K562 (cell line): Measurements from ENCODE around the gene SUMF1. TPM values are rescaled to one million over a fixed set of nuclear protein-coding genes. Genes with fewer than 3 reads are reported as not detected.

ENCODE experiments used
- ATF4 ChIP-seq: fragments of 450-650 bp; formaldehyde crosslinking; IDR thresholded peaks from 2 replicates; pipeline ENCODE4 v1.4.0; 2022; ENCODE audit warnings: mild to moderate bottlenecking, moderate library complexity
- CBFA2T2 ChIP-seq: fragments of 450-650 bp; conservative IDR thresholded peaks from 2 replicates; pipeline ENCODE4 v1.6.1; 2017; ENCODE audit warnings: mild to moderate bottlenecking
- DLX4 ChIP-seq: fragments of 250-450 bp; sonication (Bioruptor Pico); IDR thresholded peaks from 2 replicates; pipeline ENCODE4 v1.6.1; 2021; ENCODE audit warnings: mild to moderate bottlenecking
- ETS1 ChIP-seq: conservative IDR thresholded peaks from 2 replicates; pipeline ENCODE4 v1.6.1; 2011; ENCODE audit warnings: low read depth, mild to moderate bottlenecking, low read length; ENCODE audit not compliant: control insufficient read depth
- FOXP1 ChIP-seq: sonication (generic); formaldehyde crosslinking; IDR thresholded peaks from 2 replicates; pipeline ENCODE4 v1.8.0; 2022; ENCODE audit warnings: mild to moderate bottlenecking, missing genetic modification reagents
- GTF2A2 ChIP-seq: IDR thresholded peaks from 2 replicates; pipeline ENCODE4 v1.6.1; 2016; ENCODE audit warnings: mild to moderate bottlenecking, missing genetic modification characterization, missing compliant biosample characterization
- HDAC3 ChIP-seq: fragments of 450-650 bp; IDR thresholded peaks from 2 replicates; pipeline ENCODE4 v1.6.1; 2018; ENCODE audit warnings: borderline replicate concordance, mild to moderate bottlenecking, moderate library complexity; ENCODE audit not compliant: partially characterized antibody
- HNRNPUL1 ChIP-seq: fragments of 200-400 bp; formaldehyde crosslinking; IDR thresholded peaks from 2 replicates; pipeline ENCODE4 v1.6.1; 2017; ENCODE audit warnings: low read length
- L3MBTL2 ChIP-seq: fragments of 450-650 bp; IDR thresholded peaks from 2 replicates; pipeline ENCODE4 v1.6.1; 2016; ENCODE audit warnings: mild to moderate bottlenecking, moderate library complexity
- NEUROD1 ChIP-seq: fragments of 150-350 bp; IDR thresholded peaks from 2 replicates; pipeline ENCODE4 v1.6.1; 2014; ENCODE audit warnings: borderline replicate concordance, low read length, low read depth; ENCODE audit not compliant: partially characterized antibody
- PPARD ChIP-seq: fragments of 250-450 bp; sonication (Bioruptor Pico); IDR thresholded peaks from 2 replicates; pipeline ENCODE4 v1.8.0; 2022; ENCODE audit warnings: inconsistent platforms, mild to moderate bottlenecking, moderate library complexity
- SMAD4 ChIP-seq: fragments of 250-450 bp; sonication (Bioruptor Pico); conservative IDR thresholded peaks from 2 replicates; pipeline ENCODE4 v1.8.0; 2021; ENCODE audit warnings: inconsistent platforms, mild to moderate bottlenecking, moderate library complexity
- SMARCE1 ChIP-seq: fragments of 450-650 bp; IDR thresholded peaks from 2 replicates; pipeline ENCODE4 v1.7.1; 2016; ENCODE audit warnings: mild to moderate bottlenecking
- ZBTB17 ChIP-seq: fragments of 450-650 bp; formaldehyde crosslinking; IDR thresholded peaks from 2 replicates; pipeline ENCODE4 v1.4.0; 2020; ENCODE audit warnings: mild to moderate bottlenecking
- ZNF354B ChIP-seq: fragments of 250-450 bp; sonication (Bioruptor Pico); IDR thresholded peaks from 2 replicates; pipeline ENCODE4 v1.4.0; 2020
- polyA plus RNA-seq, 8 experiments: library from polyadenylated mRNA; depleted of rRNA in 4 of 8; stranded (reverse) in 5 of 8; unstranded in 3 of 8; fragments of >200 nt; fragmentation: Nextera tagmentation in 2 of 8; fragmentation: Illumina TruSeq in 1 of 8; extraction: Ambion mirVana in 2 of 8; extraction: Trizol in 1 of 8; gene quantifications; 2 replicates each; pipeline versions ENCODE4 v1.2.1 to v1.2.3, GENCODE V29; 2011 to 2014; ENCODE audit warnings: inconsistent platforms in 1 of 8, missing spikeins in 1 of 8
- total RNA-seq, 7 experiments: library from RNA; depleted of rRNA in 6 of 7; stranded (reverse); fragments of >200 nt in 6 of 7; fragmentation: Illumina TruSeq in 2 of 7; extraction: Trizol in 2 of 7; gene quantifications; 2 replicates each; pipeline versions ENCODE4 v1.2.1 to v1.2.3, GENCODE V29; 2011 to 2021; ENCODE audit warnings: low replicate concordance in 1 of 7
- TF ChIP-seq, protein P1 (sequence below): fragments of 450-650 bp; IDR thresholded peaks from 2 replicates; pipeline ENCODE4 v1.6.1; 2017; ENCODE audit warnings: antibody characterized with exemption
- TF ChIP-seq, protein P2 (sequence below): sonication (generic); formaldehyde crosslinking; IDR thresholded peaks from 2 replicates; pipeline ENCODE4 v1.9.0; 2022; ENCODE audit warnings: mild to moderate bottlenecking, missing genetic modification reagents
- TF ChIP-seq, protein P3 (sequence below), 3 experiments: fragments of 200-800 bp in 1 of 3; fragments of 250-450 bp in 1 of 3; fragments of 450-650 bp in 1 of 3; sonication (Bioruptor Pico) in 1 of 3; sonication (Bioruptor generic) in 1 of 3; formaldehyde crosslinking in 1 of 3; IDR thresholded peaks; 2 replicates each; pipeline versions ENCODE4 v1.6.1 to v1.8.0; 2016 to 2022; ENCODE audit warnings: mild to moderate bottlenecking in 2 of 3, missing genetic modification characterization in 2 of 3, missing compliant biosample characterization in 1 of 3, moderate library complexity in 1 of 3

The SUMF1 gene
- total and polyA plus RNA-seq, 9 of the 15 experiments (the other 6 are each of a cell fraction or from before 2014, with no cell fraction given): 1.3 to 7.4 (median 4.2) TPM

DNA sequence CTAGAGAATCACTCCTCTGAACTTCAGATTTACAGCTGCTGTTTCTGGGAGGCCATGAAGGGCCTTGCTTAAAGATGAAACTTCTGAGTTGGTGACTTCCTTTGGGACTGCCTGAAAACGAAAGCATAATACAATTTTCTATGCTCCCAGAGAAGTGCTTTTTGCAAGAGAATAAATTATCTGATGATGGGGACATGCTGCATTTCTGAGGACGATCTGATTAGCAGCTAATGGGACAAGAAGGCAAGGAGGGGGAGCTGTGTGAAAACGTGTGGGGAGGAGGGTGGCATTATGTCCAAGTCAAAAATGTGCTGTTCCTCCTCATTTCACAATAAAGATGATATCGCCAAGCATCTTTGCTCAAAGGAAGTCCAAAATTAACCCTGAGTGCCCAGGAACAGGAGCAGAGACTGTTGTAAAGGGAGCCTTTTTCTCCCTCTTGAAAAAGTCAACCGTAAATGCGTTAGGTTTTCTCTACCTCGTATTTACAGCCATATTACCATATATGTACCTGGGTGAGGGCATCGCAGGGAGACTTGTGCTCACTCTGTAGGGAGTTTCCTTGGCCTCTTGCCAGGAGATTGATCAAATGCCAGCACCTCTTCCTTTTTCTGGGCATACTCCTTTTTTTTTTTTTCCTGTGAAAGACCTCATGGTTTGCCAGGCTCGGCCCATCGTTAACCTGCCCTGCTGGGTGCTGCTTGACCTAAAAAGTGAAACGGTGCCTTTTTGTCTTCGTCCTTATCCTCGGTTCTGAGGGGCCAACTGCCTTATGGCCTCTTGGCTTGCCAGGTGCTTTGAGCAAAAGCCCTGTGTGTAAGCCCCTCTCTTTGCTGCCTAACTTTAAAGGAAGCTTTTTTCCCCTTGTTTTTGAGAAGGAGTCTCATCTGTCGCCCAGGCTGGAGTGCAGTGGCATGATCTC is 37.5 kb upstream of the SUMF1 start (continued):
- TF ChIP-seq, protein P1, sequence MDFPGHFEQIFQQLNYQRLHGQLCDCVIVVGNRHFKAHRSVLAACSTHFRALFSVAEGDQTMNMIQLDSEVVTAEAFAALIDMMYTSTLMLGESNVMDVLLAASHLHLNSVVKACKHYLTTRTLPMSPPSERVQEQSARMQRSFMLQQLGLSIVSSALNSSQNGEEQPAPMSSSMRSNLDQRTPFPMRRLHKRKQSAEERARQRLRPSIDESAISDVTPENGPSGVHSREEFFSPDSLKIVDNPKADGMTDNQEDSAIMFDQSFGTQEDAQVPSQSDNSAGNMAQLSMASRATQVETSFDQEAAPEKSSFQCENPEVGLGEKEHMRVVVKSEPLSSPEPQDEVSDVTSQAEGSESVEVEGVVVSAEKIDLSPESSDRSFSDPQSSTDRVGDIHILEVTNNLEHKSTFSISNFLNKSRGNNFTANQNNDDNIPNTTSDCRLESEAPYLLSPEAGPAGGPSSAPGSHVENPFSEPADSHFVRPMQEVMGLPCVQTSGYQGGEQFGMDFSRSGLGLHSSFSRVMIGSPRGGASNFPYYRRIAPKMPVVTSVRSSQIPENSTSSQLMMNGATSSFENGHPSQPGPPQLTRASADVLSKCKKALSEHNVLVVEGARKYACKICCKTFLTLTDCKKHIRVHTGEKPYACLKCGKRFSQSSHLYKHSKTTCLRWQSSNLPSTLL: no peak
- no peak for TF ChIP-seq ATF4 (CRISPR knock-in tag)
- TF ChIP-seq, protein P2, sequence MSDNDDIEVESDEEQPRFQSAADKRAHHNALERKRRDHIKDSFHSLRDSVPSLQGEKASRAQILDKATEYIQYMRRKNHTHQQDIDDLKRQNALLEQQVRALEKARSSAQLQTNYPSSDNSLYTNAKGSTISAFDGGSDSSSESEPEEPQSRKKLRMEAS: no peak
- no peak for TF ChIP-seq PPARD
- TF ChIP-seq FOXP1 (CRISPR knock-in tag): no peak
- TF ChIP-seq SMARCE1: peak; percentile 49; the same call in 1 of the 2 replicates
- TF ChIP-seq ETS1: no peak
- no peak for TF ChIP-seq HDAC3
- peak; percentile 20; the same call in 1 of the 2 replicates for TF ChIP-seq L3MBTL2
- TF ChIP-seq GTF2A2 (tag): no peak
- no peak for TF ChIP-seq CBFA2T2
- TF ChIP-seq SMAD4 (CRISPR knock-in tag): 0 out of 2 replicates have a peak, but pooled peaks have one; percentile 21
- TF ChIP-seq DLX4 (CRISPR knock-in tag): no peak
- TF ChIP-seq ZNF354B (CRISPR knock-in tag): no peak
- 0 out of 2 replicates have a peak, but pooled peaks have one; percentile 22 for TF ChIP-seq ZBTB17
- no peak for TF ChIP-seq HNRNPUL1
- TF ChIP-seq, protein P3, sequence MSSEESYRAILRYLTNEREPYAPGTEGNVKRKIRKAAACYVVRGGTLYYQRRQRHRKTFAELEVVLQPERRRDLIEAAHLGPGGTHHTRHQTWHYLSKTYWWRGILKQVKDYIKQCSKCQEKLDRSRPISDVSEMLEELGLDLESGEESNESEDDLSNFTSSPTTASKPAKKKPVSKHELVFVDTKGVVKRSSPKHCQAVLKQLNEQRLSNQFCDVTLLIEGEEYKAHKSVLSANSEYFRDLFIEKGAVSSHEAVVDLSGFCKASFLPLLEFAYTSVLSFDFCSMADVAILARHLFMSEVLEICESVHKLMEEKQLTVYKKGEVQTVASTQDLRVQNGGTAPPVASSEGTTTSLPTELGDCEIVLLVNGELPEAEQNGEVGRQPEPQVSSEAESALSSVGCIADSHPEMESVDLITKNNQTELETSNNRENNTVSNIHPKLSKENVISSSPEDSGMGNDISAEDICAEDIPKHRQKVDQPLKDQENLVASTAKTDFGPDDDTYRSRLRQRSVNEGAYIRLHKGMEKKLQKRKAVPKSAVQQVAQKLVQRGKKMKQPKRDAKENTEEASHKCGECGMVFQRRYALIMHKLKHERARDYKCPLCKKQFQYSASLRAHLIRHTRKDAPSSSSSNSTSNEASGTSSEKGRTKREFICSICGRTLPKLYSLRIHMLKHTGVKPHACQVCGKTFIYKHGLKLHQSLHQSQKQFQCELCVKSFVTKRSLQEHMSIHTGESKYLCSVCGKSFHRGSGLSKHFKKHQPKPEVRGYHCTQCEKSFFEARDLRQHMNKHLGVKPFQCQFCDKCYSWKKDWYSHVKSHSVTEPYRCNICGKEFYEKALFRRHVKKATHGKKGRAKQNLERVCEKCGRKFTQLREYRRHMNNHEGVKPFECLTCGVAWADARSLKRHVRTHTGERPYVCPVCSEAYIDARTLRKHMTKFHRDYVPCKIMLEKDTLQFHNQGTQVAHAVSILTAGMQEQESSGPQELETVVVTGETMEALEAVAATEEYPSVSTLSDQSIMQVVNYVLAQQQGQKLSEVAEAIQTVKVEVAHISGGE (CRISPR knock-in tag; IDR thresholded peaks at IDR 0.05): no peak
- no peak for TF ChIP-seq NEUROD1
